ENCODE results near the gene CLDN4. TPM values are rescaled to one million over a fixed set of nuclear protein-coding genes. Genes with fewer than 3 reads are reported as not detected.

Gene CLDN4
- total RNA-seq, 1 experiment from 2014 or later: 15.6 TPM

- Histone ChIP-seq H4K20me1 (ENCODE audit: control insufficient read depth, insufficient read depth, insufficient read length) (no peaks in the 10 kb centered on the region), H3K27ac (ENCODE audit: insufficient read length, low read depth, low read length) (no peak overlapping the region), H3K79me2 (ENCODE audit: insufficient read depth, low read length) (no peaks in the 10 kb centered on the region), H3K4me2 (ENCODE audit: insufficient read depth, insufficient read length, low read length) (no peak overlapping the region), H3K27me3 (ENCODE audit: insufficient read depth, low read length) (no peaks in the 10 kb centered on the region), H3K18ac (ENCODE audit: insufficient read length, low read depth, low read length) (no peak overlapping the region), H2BK20ac (ENCODE audit: low read depth, low read length, poor library complexity, severe bottlenecking) (no peak overlapping the region), H3K79me1 (ENCODE audit: insufficient read depth, low read depth, low read length, poor library complexity, severe bottlenecking) (no peaks in the 10 kb centered on the region), H4K8ac (replicated peaks; ENCODE audit: insufficient read length, low read depth, low read length) (no peak overlapping the region), H3T11ph (ENCODE audit: low read length) (no peak overlapping the region), H3K9ac (ENCODE audit: extremely low read depth, insufficient read length, low read length) (no peak overlapping the region), H3K56ac (ENCODE audit: insufficient read length, low read depth, low read length) (no peak overlapping the region), H2BK12ac (ENCODE audit: insufficient read length, low read depth, low read length) (no peak overlapping the region), H3K4ac (ENCODE audit: low read depth, low read length) (no peak overlapping the region), H3K14ac (ENCODE audit: insufficient read depth, low read length) (no peak overlapping the region), H4K5ac (ENCODE audit: insufficient read length, low read depth, low read length) (no peak overlapping the region), H3K23me2 (ENCODE audit: insufficient read length, low read depth, low read length, poor library complexity, severe bottlenecking) (no peaks in the 10 kb centered on the region), H3K23ac (ENCODE audit: insufficient read length, low read depth, low read length) (no peak overlapping the region), H2BK120ac (ENCODE audit: low read depth, low read length, poor library complexity, severe bottlenecking) (no peak overlapping the region), H4K91ac (ENCODE audit: insufficient read length, low read depth, low read length) (no peak overlapping the region), H2BK5ac (ENCODE audit: insufficient read length, low read length) (no peak overlapping the region), H2BK15ac (ENCODE audit: low read depth, low read length) (no peak overlapping the region), H3K9me3 (ENCODE audit: control insufficient read depth, low read depth, low read length) (no peaks in the 10 kb centered on the region), H2AK5ac (ENCODE audit: insufficient read length, low read length) (no peak overlapping the region), H3K4me1 (ENCODE audit: insufficient read depth, low read length) (peaks cover 13% of the 10 kb centered on the region; the same call in 1 of the 2 replicates), H2AFZ (ENCODE audit: low read length) (no peak overlapping the region)
- H3K9me3 Mint-ChIP-seq: no peaks in the 10 kb centered on the region; a peak in 1 of 5 replicates
- whole genome bisulfite sequencing (ENCODE audit: extremely low coverage, insufficient read length, low lambda C conversion rate): no CpG with 5 or more reads among the region's 9 CpGs
- H3K27ac Mint-ChIP-seq: no peak overlapping the region; a peak in 1 of 7 replicates
- H3K27me3 Mint-ChIP-seq (ENCODE audit: low read depth): peaks cover 29% of the 10 kb centered on the region
- TF ChIP-seq, protein P1, sequence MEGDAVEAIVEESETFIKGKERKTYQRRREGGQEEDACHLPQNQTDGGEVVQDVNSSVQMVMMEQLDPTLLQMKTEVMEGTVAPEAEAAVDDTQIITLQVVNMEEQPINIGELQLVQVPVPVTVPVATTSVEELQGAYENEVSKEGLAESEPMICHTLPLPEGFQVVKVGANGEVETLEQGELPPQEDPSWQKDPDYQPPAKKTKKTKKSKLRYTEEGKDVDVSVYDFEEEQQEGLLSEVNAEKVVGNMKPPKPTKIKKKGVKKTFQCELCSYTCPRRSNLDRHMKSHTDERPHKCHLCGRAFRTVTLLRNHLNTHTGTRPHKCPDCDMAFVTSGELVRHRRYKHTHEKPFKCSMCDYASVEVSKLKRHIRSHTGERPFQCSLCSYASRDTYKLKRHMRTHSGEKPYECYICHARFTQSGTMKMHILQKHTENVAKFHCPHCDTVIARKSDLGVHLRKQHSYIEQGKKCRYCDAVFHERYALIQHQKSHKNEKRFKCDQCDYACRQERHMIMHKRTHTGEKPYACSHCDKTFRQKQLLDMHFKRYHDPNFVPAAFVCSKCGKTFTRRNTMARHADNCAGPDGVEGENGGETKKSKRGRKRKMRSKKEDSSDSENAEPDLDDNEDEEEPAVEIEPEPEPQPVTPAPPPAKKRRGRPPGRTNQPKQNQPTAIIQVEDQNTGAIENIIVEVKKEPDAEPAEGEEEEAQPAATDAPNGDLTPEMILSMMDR (conservative IDR thresholded peaks at IDR 0.05): no peak
- H3K36me3 Mint-ChIP-seq (ENCODE audit: insufficient read depth in 1 of 3, low read depth in 3 of 3): no peaks in the 10 kb centered on the region
- H3K4me3 Mint-ChIP-seq: no peak overlapping the region
- DNase-seq: no peak
- H3K4me1 Mint-ChIP-seq: peaks cover 44 to 51% of the 10 kb centered on the region in 2 experiments
Observed at GRCh38 chr7:73824986-73825385, 5.8 kb upstream of the CLDN4 start.
